IMR-90 (cell line): Measurements from ENCODE around the gene ARMC6. TPM values are rescaled to one million over a fixed set of nuclear protein-coding genes. Genes with fewer than 3 reads are reported as not detected.

Experiments used
- ATAC-seq: fragments of 200-7000 bp; cut with Tn5 transposase; 2 replicates; pipeline ENCODE4 v1.9.1; 2020; ENCODE audit warnings: low read depth, mild to moderate bottlenecking, moderate library complexity
- BruUV-seq: library from RNA; stranded (reverse); fragments of 400-500 nt; replicated peaks from 2 replicates; lab custom pipeline; 2021; lab: Mats Ljungman, UMichigan
- CTCF ChIA-PET: fragments of 300-600 bp; formaldehyde crosslinking; extraction: SDS; loops from one replicate; lab custom pipeline; 2021; ENCODE audit warnings: antibody characterized with exemption; lab: Yijun Ruan, JAX
- POLR2A ChIA-PET: fragments of 300-600 bp; sonication (Branson Sonifier 250); formaldehyde crosslinking; loops from one replicate; lab custom pipeline; 2022; ENCODE audit warnings: antibody characterized with exemption; ENCODE audit not compliant: unreplicated experiment; lab: Charles Lee
- DNase-seq: peaks from one replicate; pipeline ENCODE4 v3.0.0; 2013
- H2AFZ ChIP-seq: replicated peaks from 2 replicates; pipeline ENCODE3; 2013; ENCODE audit warnings: low read length, mild to moderate bottlenecking; ENCODE audit not compliant: poor library complexity
- H2AK5ac ChIP-seq: 2 replicates; pipeline ENCODE4 v1.6.1; 2013; ENCODE audit warnings: low read depth, low read length, inconsistent platforms
- H2AK9ac ChIP-seq: replicated peaks from 2 replicates; pipeline ENCODE3; 2013; ENCODE audit warnings: mild to moderate bottlenecking, low read depth, low read length, moderate library complexity; ENCODE audit not compliant: poor library complexity
- H2BK120ac ChIP-seq: 2 replicates; pipeline ENCODE4 v1.6.1; 2013; ENCODE audit warnings: low read depth, low read length, inconsistent platforms
- H2BK15ac ChIP-seq: 3 replicates; pipeline ENCODE4 v1.6.1; 2013; ENCODE audit warnings: low read depth, low read length, inconsistent platforms
- H2BK20ac ChIP-seq: 2 replicates; pipeline ENCODE4 v1.6.1; 2013; ENCODE audit warnings: low read depth, mild to moderate bottlenecking, inconsistent platforms, low read length, moderate library complexity
- H2BK5ac ChIP-seq: 2 replicates; pipeline ENCODE4 v1.6.1; 2013; ENCODE audit warnings: mild to moderate bottlenecking, low read depth, low read length, inconsistent platforms; ENCODE audit not compliant: poor library complexity, severe bottlenecking
- H3K14ac ChIP-seq: replicated peaks from 2 replicates; pipeline ENCODE4 v1.6.1; 2013; ENCODE audit warnings: low read depth, low read length, inconsistent platforms
- H3K18ac ChIP-seq: 2 replicates; pipeline ENCODE4 v1.6.1; 2013; ENCODE audit warnings: low read depth, low read length, control low read depth
- H3K23ac ChIP-seq: 2 replicates; pipeline ENCODE4 v1.6.1; 2013; ENCODE audit warnings: low read depth, low read length, inconsistent platforms
- H3K27ac ChIP-seq: 2 replicates; pipeline ENCODE4 v1.5.1; 2013; ENCODE audit warnings: mild to moderate bottlenecking, control low read depth, low read length; ENCODE audit not compliant: insufficient read depth
- H3K27me3 ChIP-seq: 2 replicates; pipeline ENCODE4 v1.6.1; 2013; ENCODE audit warnings: low read length; ENCODE audit not compliant: control insufficient read depth, insufficient read depth
- H3K36me3 ChIP-seq: 2 replicates; pipeline ENCODE4 v1.6.1; 2013; ENCODE audit warnings: low read length, mixed read lengths; ENCODE audit not compliant: control insufficient read depth, insufficient read depth
- H3K4ac ChIP-seq: 2 replicates; pipeline ENCODE4 v1.6.1; 2013; ENCODE audit warnings: low read depth, low read length, inconsistent platforms
- H3K4me1 ChIP-seq: 2 replicates; pipeline ENCODE4 v1.6.1; 2013; ENCODE audit warnings: low read length, mixed read lengths; ENCODE audit not compliant: control insufficient read depth, insufficient read depth
- H3K4me2 ChIP-seq: 2 replicates; pipeline ENCODE4 v1.6.1; 2013; ENCODE audit warnings: low read depth, mild to moderate bottlenecking, control low read depth, low read length, moderate library complexity
- H3K4me3 ChIP-seq: 2 replicates; pipeline ENCODE4 v1.5.1; 2013; ENCODE audit warnings: low read depth, mild to moderate bottlenecking, control low read depth, low read length, moderate library complexity; ENCODE audit not compliant: insufficient read depth
- H3K56ac ChIP-seq: 2 replicates; pipeline ENCODE4 v1.6.1; 2013; ENCODE audit warnings: low read length, inconsistent platforms; ENCODE audit not compliant: insufficient read depth; ENCODE audit errors: extremely low read depth
- H3K79me1 ChIP-seq, 2 experiments: 2 replicates each; pipeline ENCODE4 v1.6.1; 2013; ENCODE audit warnings: low read length in 2 of 2, inconsistent platforms in 1 of 2, low read depth in 1 of 2
- H3K9ac ChIP-seq: 2 replicates; pipeline ENCODE4 v1.6.1; 2013; ENCODE audit warnings: low read depth, low read length, control low read depth
- H3K9me1 ChIP-seq: 2 replicates; pipeline ENCODE4 v1.6.1; 2013; ENCODE audit warnings: low read length, inconsistent platforms; ENCODE audit not compliant: insufficient read depth
- H3K9me3 ChIP-seq: 2 replicates; pipeline ENCODE4 v1.6.1; 2013; ENCODE audit warnings: low read length; ENCODE audit not compliant: control insufficient read depth, insufficient read depth
- H4K20me1 ChIP-seq: 2 replicates; pipeline ENCODE4 v1.6.1; 2013; ENCODE audit warnings: low read length, inconsistent platforms; ENCODE audit not compliant: insufficient read depth
- H4K5ac ChIP-seq: 2 replicates; pipeline ENCODE4 v1.6.1; 2013; ENCODE audit warnings: mild to moderate bottlenecking, low read depth, low read length, control low read depth
- H4K8ac ChIP-seq, 2 experiments: 2 replicates each; pipeline ENCODE4 v1.6.1; 2013; ENCODE audit warnings: low read depth in 2 of 2, low read length in 2 of 2, control low read depth in 1 of 2, inconsistent platforms in 1 of 2
- H4K91ac ChIP-seq: 2 replicates; pipeline ENCODE4 v1.6.1; 2013; ENCODE audit warnings: low read depth, low read length, inconsistent platforms; ENCODE audit not compliant: insufficient read depth
- BHLHE40 ChIP-seq: fragments of 150-350 bp; IDR thresholded peaks from 2 replicates; pipeline ENCODE4 v1.6.1; 2016; ENCODE audit warnings: mild to moderate bottlenecking, low read depth, low read length
- CHD1 ChIP-seq: IDR thresholded peaks from 2 replicates; pipeline ENCODE4 v1.6.1; 2012; ENCODE audit warnings: low read depth, low read length, improper control_type of control experiment
- CTCF ChIP-seq: conservative IDR thresholded peaks from 2 replicates; pipeline ENCODE4 v1.5.1; 2012; ENCODE audit warnings: mild to moderate bottlenecking, low read depth, low read length, improper control_type of control experiment
- ELK1 ChIP-seq: fragments of 150-350 bp; IDR thresholded peaks from 2 replicates; pipeline ENCODE4 v1.6.1; 2016; ENCODE audit warnings: low read depth, mild to moderate bottlenecking, low read length, moderate library complexity, borderline replicate concordance
- FOS ChIP-seq: fragments of 150-350 bp; IDR thresholded peaks from 2 replicates; pipeline ENCODE4 v1.6.1; 2016; ENCODE audit warnings: low read depth, low read length
- MAFK ChIP-seq: IDR thresholded peaks from 2 replicates; pipeline ENCODE4 v1.6.1; 2012; ENCODE audit warnings: low read depth, low read length, improper control_type of control experiment
- MXI1 ChIP-seq: IDR thresholded peaks from 2 replicates; pipeline ENCODE4 v1.6.1; 2012; ENCODE audit warnings: low read depth, mild to moderate bottlenecking, low read length, moderate library complexity, borderline replicate concordance
- NFE2L2 ChIP-seq: fragments of 150-350 bp; IDR thresholded peaks from 2 replicates; pipeline ENCODE4 v1.6.1; 2016; ENCODE audit warnings: low read depth, mild to moderate bottlenecking, low read length
- POLR2A ChIP-seq: IDR thresholded peaks from 2 replicates; pipeline ENCODE4 v1.6.1; 2012; ENCODE audit warnings: mild to moderate bottlenecking, low read depth, low read length
- RCOR1 ChIP-seq: IDR thresholded peaks from 2 replicates; pipeline ENCODE4 v1.6.1; 2012; ENCODE audit warnings: mild to moderate bottlenecking, low read length, improper control_type of control experiment; ENCODE audit not compliant: insufficient replicate concordance
- SMC3 ChIP-seq: fragments of 150-350 bp; IDR thresholded peaks from 2 replicates; pipeline ENCODE4 v1.6.1; 2016; ENCODE audit warnings: low read depth, mild to moderate bottlenecking, antibody characterized with exemption, low read length, moderate library complexity
- USF2 ChIP-seq: fragments of 150-350 bp; IDR thresholded peaks from 2 replicates; pipeline ENCODE4 v1.6.1; 2017; ENCODE audit warnings: mild to moderate bottlenecking, antibody characterized with exemption, low read length, low read depth
- WGBS, 2 experiments: methylation state at CpG; one replicate each; pipeline versions ENCODE4 v1.1.5 to v1.1.7; 2013; ENCODE audit warnings: missing lambda C conversion rate in 2 of 2; ENCODE audit not compliant: insufficient read length in 1 of 2; ENCODE audit errors: extremely low coverage in 2 of 2; 5-methylcytosine and 5-hydroxymethylcytosine counted together
- dilution Hi-C: fragments of 300-500 bp; cut with HindIII; formaldehyde crosslinking; loops from one replicate; pipeline ENCODE4 v1.14.3; 2018; ENCODE audit warnings: low sequenced_read_pairs; ENCODE audit not compliant: unreplicated experiment
- in situ Hi-C: fragments of 300-500 bp; cut with MboI; formaldehyde crosslinking; loops from 3 replicates; pipeline ENCODE4 v1.14.3; 2019; ENCODE audit warnings: low sequenced_read_pairs, inconsistent platforms, mixed read lengths
- intact Hi-C: fragments of 100-400 bp; cut with micrococcal nuclease; formaldehyde crosslinking; loops from 2 replicates; pipeline ENCODE4 v1.10.0; 2022
- polyA plus RNA-seq, 3 experiments: library from polyadenylated mRNA; depleted of rRNA; stranded (reverse); fragments of >200 nt; gene quantifications; 2 replicates each; pipeline ENCODE4 v1.2.3, GENCODE V29; 2012; ENCODE audit warnings: low replicate concordance in 1 of 3
- total RNA-seq: library from RNA; depleted of rRNA; stranded (reverse); fragments of >200 nt; gene quantifications from 2 replicates; pipeline ENCODE4 v1.2.3, GENCODE V29; 2012

The ARMC6 gene
- total and polyA plus RNA-seq, 2 of the 4 experiments (the other 2 are of a cell fraction): 41.5 to 52.7 TPM

- Histone ChIP-seq H3K9me3 (no peaks in the 10 kb centered on the region), H4K5ac (no peak overlapping the region), H3K4ac (no peak overlapping the region), H2BK20ac (no peak overlapping the region), H2BK120ac (no peak overlapping the region), H2BK5ac (no peak overlapping the region), H3K18ac (no peak overlapping the region), H3K4me1 (peaks cover 6% of the 10 kb centered on the region), H4K20me1 (no peaks in the 10 kb centered on the region; the same call in 1 of the 2 replicates), H3K27ac (no peak overlapping the region), H3K4me3 (no peak overlapping the region), H4K91ac (no peak overlapping the region), H3K9ac (no peak overlapping the region), H3K56ac (no peak overlapping the region), H3K14ac (no peak overlapping the region), H3K9me1 (peaks cover 7% of the 10 kb centered on the region), H3K36me3 (no peaks in the 10 kb centered on the region), H2AFZ (no peak overlapping the region), H3K79me1 (peaks cover 11 to 26% of the 10 kb centered on the region in 2 experiments; a peak in 3 of 4 replicates), H4K8ac (no peak overlapping the region), H2AK5ac (no peak overlapping the region), H2AK9ac (no peak overlapping the region), H3K4me2 (no peak overlapping the region), H2BK15ac (no peak overlapping the region), H3K23ac (no peak overlapping the region), H3K27me3 (no peaks in the 10 kb centered on the region)
- 48% methylated on average over 5 of the region's 11 CpGs; no CpG with 5 or more reads in 1 of the 2 experiments for WGBS, 2 experiments
- TF ChIP-seq RCOR1 (no peak), SMC3 (no peak), MXI1 (no peak), BHLHE40 (no peak), USF2 (no peak), FOS (no peak), CTCF (no peak), ELK1 (no peak), NFE2L2 (no peak), MAFK (no peak), POLR2A (no peak), CHD1 (no peak)
- intact Hi-C loops: loop anchor here (10.0 kb wide), 1 partner anchor 106 kb away; the partner anchor contains the start of gene MEF2B
- CTCF ChIA-PET: no interaction called here
- in situ Hi-C loops: no loop called here
- BruUV-seq: no TSS peak
- DNase-seq (no peak), ATAC-seq (no peak)
- POLR2A ChIA-PET: no interaction called here
- dilution Hi-C loops: no loop called here
Measured at GRCh38 chr19:19068659-19069654, 35.6 kb downstream of the ARMC6 start.
